H1 (cell line): ENCODE data around the gene GEMIN7. TPM values are rescaled to one million over a fixed set of nuclear protein-coding genes. Genes with fewer than 3 reads are reported as not detected.

Experiments
- CHD1 ChIP-seq: IDR thresholded peaks from 2 replicates; pipeline ENCODE4 v1.6.1; 2012; ENCODE audit warnings: low read depth, low read length, improper control_type of control experiment
- CHD7 ChIP-seq: fragments of 300-600 bp; sonication (generic); IDR thresholded peaks from 2 replicates; pipeline ENCODE4 v1.7.1; 2012; ENCODE audit warnings: low read length, moderate library complexity, mild to moderate bottlenecking, inconsistent platforms; ENCODE audit not compliant: insufficient replicate concordance
- CTBP2 ChIP-seq: IDR thresholded peaks from 2 replicates; pipeline ENCODE4 v1.7.0; 2011; ENCODE audit warnings: borderline replicate concordance, mild to moderate bottlenecking, moderate library complexity, mixed read lengths, low read length; ENCODE audit not compliant: insufficient read depth, insufficient read length
- EZH2 ChIP-seq: fragments of 200-600 bp; sonication (generic); IDR thresholded peaks from 2 replicates; pipeline ENCODE4 v1.7.1; 2012; ENCODE audit warnings: low read depth, mild to moderate bottlenecking, moderate library complexity, low read length, inconsistent platforms; ENCODE audit not compliant: severe bottlenecking
- JUN ChIP-seq: IDR thresholded peaks from 2 replicates; pipeline ENCODE4 v1.6.1; 2011; ENCODE audit warnings: low read depth, mild to moderate bottlenecking, improper control_type of control experiment, low read length
- POLR2AphosphoS5 ChIP-seq: IDR thresholded peaks from 2 replicates; pipeline ENCODE4 v1.6.1; 2011; ENCODE audit warnings: low read depth, low read length
- RNF2 ChIP-seq: fragments of 200-900, 300-1000 bp; sonication (generic); IDR thresholded peaks from 2 replicates; pipeline ENCODE4 v1.7.1; 2016; ENCODE audit warnings: borderline replicate concordance, low read depth, mild to moderate bottlenecking, antibody characterized with exemption, low read length; ENCODE audit not compliant: poor library complexity, severe bottlenecking; ENCODE audit errors: missing control alignments
- polyA plus RNA-seq, 7 experiments: library from polyadenylated mRNA; depleted of rRNA in 3 of 7; stranded (reverse) in 5 of 7; unstranded in 2 of 7; fragments of >200 nt in 5 of 7; fragments of 200-250 nt in 2 of 7; gene quantifications; 1 replicate in 5 of 7; 2 replicates in 1 of 7; 4 replicates in 1 of 7; pipeline versions ENCODE4 v1.2.1 to v1.2.3, GENCODE V29; 2011 to 2013; ENCODE audit warnings: missing spikeins in 2 of 7, mixed read lengths in 2 of 7
- total RNA-seq: library from RNA; stranded (reverse); fragmentation: NEBNext Ultra II Directional; extraction: Animal tissue kit (Norgen Biotek cat#: 25700); gene quantifications from 2 replicates; pipeline ENCODE4 v1.2.1, GENCODE V29; 2021

GEMIN7 gene
- total and polyA plus RNA-seq, 2 of the 8 experiments (the other 6 are each of a cell fraction or from before 2014, with no cell fraction given), result 48.0 to 91.6 TPM

- TF ChIP-seq JUN (no peak), CHD7 (no peak), CHD1 (no peak), EZH2 (no peak), RNF2 (no peak), CTBP2 (no peak), POLR2AphosphoS5 (no peak)
Measured at GRCh38 chr19:45086480-45086879, 7.4 kb downstream of the GEMIN7 start (continued).
